Stomach smooth muscle (tissue), 2 donors: ENCODE results near the gene MYL6.
A peak's percentile ranks its signal among the peaks of the same experiment; 100 is the strongest.

Source experiments
- H3K27ac ChIP-seq: one replicate; pipeline ENCODE4 v1.7.0; 2013; ENCODE audit warnings: mild to moderate bottlenecking, low read length, inconsistent platforms
- H3K27me3 ChIP-seq, 2 donors: one replicate each; pipeline ENCODE4 v1.7.0; 2013; ENCODE audit warnings: low read length in 2 of 2; ENCODE audit not compliant: insufficient read depth in 2 of 2, control insufficient read depth in 1 of 2
- H3K36me3 ChIP-seq, 2 donors: one replicate each; pipeline ENCODE4 v1.7.0; 2013; ENCODE audit warnings: low read length in 2 of 2; ENCODE audit not compliant: control insufficient read depth in 2 of 2, insufficient read depth in 2 of 2
- H3K4me1 ChIP-seq: one replicate; pipeline ENCODE4 v1.7.0; 2013; ENCODE audit warnings: low read length; ENCODE audit not compliant: control insufficient read depth, insufficient read depth
- H3K4me3 ChIP-seq, 2 donors: one replicate each; pipeline ENCODE4 v1.7.0; 2013; ENCODE audit warnings: low read length in 2 of 2
- H3K9ac ChIP-seq, 2 donors: one replicate each; pipeline ENCODE4 v1.7.0; 2013; ENCODE audit warnings: low read length in 2 of 2, mild to moderate bottlenecking in 1 of 2
- H3K9me3 ChIP-seq, 2 donors: one replicate each; pipeline ENCODE4 v1.7.0; 2013; ENCODE audit warnings: low read length in 2 of 2; ENCODE audit not compliant: control insufficient read depth in 2 of 2
- donor health status: healthy.
- donor health status: Pancreatic carcinoma.

The MYL6 gene

GRCh38 chr12:56120158-56120846, 37.9 kb upstream of the MYL6 start:
- H3K4me1 ChIP-seq: peaks cover 68% of the 10 kb centered on the region
- peak overlapping the region in 1 of 2 donors; percentile 25 for H3K9ac ChIP-seq
- H3K9me3 ChIP-seq: no peaks in the 10 kb centered on the region
- H3K27me3 ChIP-seq: no peaks in the 10 kb centered on the region
- H3K36me3 ChIP-seq: peaks cover 9 to 16% of the 10 kb centered on the region in 2 donors
- H3K4me3 ChIP-seq: peak overlapping the region in 1 of 2 donors; percentile 99
- peak overlapping the region; percentile 98 for H3K27ac ChIP-seq

GRCh38 chr12:56121204-56121870, 36.8 kb upstream of the MYL6 start:
- Histone ChIP-seq H3K27me3 (no peaks in the 10 kb centered on the region), H3K4me1 (peaks cover 76% of the 10 kb centered on the region), H3K9me3 (no peaks in the 10 kb centered on the region), H3K36me3 (peaks cover 9 to 16% of the 10 kb centered on the region in 2 donors), H3K27ac (peak overlapping the region; percentile 98), H3K9ac (peak overlapping the region; percentile 18 to 36), H3K4me3 (peak overlapping the region in 1 of 2 donors; percentile 15)

- no peak overlapping the region for H3K9ac ChIP-seq
- peak overlapping the region; percentile 64 for H3K27ac ChIP-seq
- H3K4me1 ChIP-seq: peaks cover 86% of the 10 kb centered on the region
- peaks cover 9 to 16% of the 10 kb centered on the region in 2 donors for H3K36me3 ChIP-seq
- no peaks in the 10 kb centered on the region for H3K27me3 ChIP-seq
- no peaks in the 10 kb centered on the region for H3K9me3 ChIP-seq
- H3K4me3 ChIP-seq: peak overlapping the region; percentile 28 to 57
Measured at GRCh38 chr12:56122637-56123036, 35.5 kb upstream of the MYL6 start.

- Histone ChIP-seq H3K27ac (peak overlapping the region; percentile 42), H3K9me3 (no peaks in the 10 kb centered on the region), H3K4me1 (peaks cover 73% of the 10 kb centered on the region), H3K36me3 (peaks cover 9 to 16% of the 10 kb centered on the region in 2 donors), H3K27me3 (no peaks in the 10 kb centered on the region), H3K4me3 (no peak overlapping the region), H3K9ac (peak overlapping the region; percentile 29)
Measured at GRCh38 chr12:56124133-56124532, 34.0 kb upstream of the MYL6 start.

- peak overlapping the region; percentile 65 to 95 for H3K4me3 ChIP-seq
Measured at GRCh38 chr12:56126732-56127239, 31.4 kb upstream of the MYL6 start.

GRCh38 chr12:56127485-56127887, 30.7 kb upstream of the MYL6 start:
- Histone ChIP-seq H3K9ac (peak overlapping the region; percentile 65 to 81), H3K4me1 (peaks cover 52% of the 10 kb centered on the region), H3K36me3 (peaks cover 19 to 25% of the 10 kb centered on the region in 2 donors), H3K27ac (peak overlapping the region; percentile 83), H3K9me3 (no peaks in the 10 kb centered on the region), H3K4me3 (peak overlapping the region; percentile 65 to 95), H3K27me3 (no peaks in the 10 kb centered on the region)

More at GRCh38 chr12:56126732-56127239, 31.4 kb upstream of the MYL6 start:
- peaks cover 59% of the 10 kb centered on the region for H3K4me1 ChIP-seq
- H3K9ac ChIP-seq: peak overlapping the region; percentile 65 to 81
- peaks cover 12 to 19% of the 10 kb centered on the region in 2 donors for H3K36me3 ChIP-seq
- H3K27me3 ChIP-seq: no peaks in the 10 kb centered on the region
- no peaks in the 10 kb centered on the region for H3K9me3 ChIP-seq
- H3K27ac ChIP-seq: peak overlapping the region; percentile 83

GRCh38 chr12:56127888-56128669, 30.1 kb upstream of the MYL6 start, which contains the start of gene ESYT1:
Gene ESYT1 (plus strand): TSS chr12:56128267. CDS start chr12:56128320, 53 bp downstream.
- no peaks in the 10 kb centered on the region for H3K27me3 ChIP-seq
- H3K36me3 ChIP-seq: peaks cover 21 to 28% of the 10 kb centered on the region in 2 donors
- H3K4me1 ChIP-seq: peaks cover 46% of the 10 kb centered on the region
- H3K4me3 ChIP-seq: peak within 1 kb of the TSS; percentile 94 to 95
- H3K27ac ChIP-seq: peak within 1 kb of the TSS; percentile 83
- H3K9me3 ChIP-seq: no peaks in the 10 kb centered on the region
- H3K9ac ChIP-seq: peak within 1 kb of the TSS; percentile 80 to 92

GRCh38 chr12:56128670-56129205, 29.4 kb upstream of the MYL6 start:
- H3K9me3 ChIP-seq: no peaks in the 10 kb centered on the region
- peak overlapping the region; percentile 80 for H3K27ac ChIP-seq
- H3K36me3 ChIP-seq: peaks cover 28 to 34% of the 10 kb centered on the region in 2 donors
- no peaks in the 10 kb centered on the region for H3K27me3 ChIP-seq
- H3K9ac ChIP-seq: peak overlapping the region; percentile 80 to 92
- H3K4me1 ChIP-seq: peaks cover 42% of the 10 kb centered on the region
- H3K4me3 ChIP-seq: peak overlapping the region; percentile 94 to 95

- Histone ChIP-seq H3K9me3 (no peaks in the 10 kb centered on the region), H3K4me1 (peaks cover 36% of the 10 kb centered on the region), H3K4me3 (peak overlapping the region; percentile 94 to 95), H3K9ac (peak overlapping the region; percentile 80 to 92), H3K27me3 (no peaks in the 10 kb centered on the region), H3K36me3 (peaks cover 34 to 38% of the 10 kb centered on the region in 2 donors), H3K27ac (peak overlapping the region; percentile 80)
Measured at GRCh38 chr12:56129206-56129941, 28.8 kb upstream of the MYL6 start.
